HG02938 (cell line): ENCODE measurements around the gene CD3D.

Experiments
- ATAC-seq: cut with Tn5 transposase; IDR thresholded peaks from one replicate; pipeline ENCODE4 v1.9.1; 2021; ENCODE audit warnings: mild to moderate bottlenecking, moderate library complexity; ENCODE audit not compliant: unreplicated experiment

The CD3D gene

DNA sequence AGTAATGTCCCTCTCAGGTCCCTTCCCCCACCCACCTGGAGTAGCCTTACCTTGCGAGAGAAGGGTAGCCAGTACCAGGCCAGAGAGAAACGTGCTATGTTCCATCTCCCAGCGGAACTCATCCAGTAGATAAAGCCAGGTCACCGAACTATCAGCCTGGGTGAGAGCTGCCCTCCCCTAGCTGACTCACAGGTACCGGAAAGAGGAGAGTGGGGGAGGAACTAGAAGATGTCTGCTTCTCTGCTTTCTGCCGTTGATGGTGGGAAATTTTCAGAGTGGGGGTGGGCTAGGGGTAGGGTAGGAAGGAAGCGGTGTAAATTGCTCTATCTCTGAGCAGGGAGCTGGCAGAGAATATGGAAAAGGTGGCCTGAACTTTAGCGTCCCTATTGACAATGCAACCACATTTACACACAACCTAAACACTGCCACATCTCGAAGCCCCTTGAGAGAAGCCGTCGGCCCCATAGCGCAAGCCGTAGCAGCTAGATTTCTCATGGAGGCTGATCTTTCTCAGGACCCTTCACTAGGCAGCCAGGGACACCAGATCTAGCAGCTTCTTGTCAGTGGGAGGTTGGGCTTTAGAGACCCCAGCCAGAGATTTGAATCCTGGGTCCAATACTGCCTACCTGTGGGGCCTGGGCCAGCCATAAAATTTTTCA, at the start of gene CD3D:
Gene CD3D (minus strand): TSS at position 203 of the 659 bp plus-strand sequence. CDS start 98 bp downstream, at position 105.
- no peak for ATAC-seq

DNA sequence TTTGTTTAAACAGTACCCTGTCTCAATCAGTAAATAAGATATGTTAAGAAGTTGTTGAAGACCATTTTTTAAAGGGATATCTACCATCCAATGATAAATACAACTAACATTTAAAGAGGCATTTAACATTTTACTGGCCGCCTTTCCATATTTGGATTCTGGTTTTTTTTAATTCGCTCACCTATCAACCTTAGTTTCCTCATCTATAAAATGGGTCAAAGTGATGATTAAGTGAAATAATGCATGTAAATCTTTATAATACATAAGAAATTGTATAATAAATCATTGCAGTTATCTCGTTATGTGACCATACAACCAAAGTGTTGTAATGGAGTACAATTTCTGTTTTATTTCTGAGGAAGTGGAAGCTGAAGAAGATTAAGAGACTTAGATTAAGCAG, 41.2 kb upstream of the CD3D start:
- ATAC-seq: no peak

DNA sequence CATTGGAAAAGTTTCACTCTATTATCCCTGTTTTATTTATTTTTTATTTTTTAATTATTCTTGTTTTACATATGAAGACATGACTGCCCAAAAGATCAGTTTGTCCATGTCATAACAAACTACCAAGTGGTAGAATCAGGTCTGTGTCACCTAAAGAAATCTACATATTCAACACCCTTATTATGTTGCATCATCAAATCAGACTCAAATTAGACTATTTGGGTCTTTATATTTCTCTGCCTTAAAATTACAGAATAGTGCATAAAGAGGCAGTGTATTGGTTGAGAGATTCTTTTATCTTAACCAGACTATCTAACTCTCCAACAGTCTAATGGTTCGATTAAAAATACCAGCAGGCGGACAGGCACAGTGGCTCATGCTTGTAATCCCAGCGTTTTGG, 40.4 kb upstream of the CD3D start:
- ATAC-seq: no peak

DNA sequence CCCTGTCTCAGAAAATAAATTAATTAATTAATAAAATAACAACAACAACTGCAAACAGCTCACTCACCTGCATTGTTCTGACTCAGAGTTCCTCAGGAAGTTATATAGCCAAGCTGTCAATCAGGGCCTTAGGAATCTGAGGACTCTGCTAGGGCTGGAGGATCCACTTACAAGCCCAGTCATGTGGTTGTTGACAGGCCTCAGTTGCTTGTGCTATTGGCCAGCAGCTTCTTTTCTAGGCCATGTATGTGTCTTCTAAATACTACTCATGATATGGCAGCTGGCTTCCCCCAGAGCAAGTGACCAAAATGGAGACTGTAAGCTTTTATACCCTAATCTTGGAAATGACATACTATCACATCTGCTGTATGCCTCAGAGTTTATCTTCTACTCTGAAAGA, 38.1 kb upstream of the CD3D start:
- no peak for ATAC-seq

DNA sequence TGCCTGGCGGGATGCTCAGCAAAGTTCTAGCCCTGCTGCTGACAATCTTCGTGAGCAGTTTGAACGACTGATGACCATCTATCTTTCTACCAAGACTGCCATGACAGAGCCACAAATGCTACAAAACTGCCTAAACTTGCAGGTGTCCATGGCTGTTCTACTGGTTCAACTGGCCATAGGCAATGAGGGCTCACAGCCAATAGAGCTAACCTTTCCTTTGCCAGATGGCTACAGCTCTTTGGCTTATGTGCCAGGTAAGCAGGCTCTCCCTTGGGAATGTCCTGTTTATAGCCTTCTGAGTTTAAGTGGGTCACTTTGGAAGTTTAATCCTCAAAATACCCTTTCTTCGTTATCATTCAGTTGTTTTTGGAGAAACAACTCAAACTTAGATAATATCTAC, 37.0 kb upstream of the CD3D start:
- ATAC-seq: no peak

DNA sequence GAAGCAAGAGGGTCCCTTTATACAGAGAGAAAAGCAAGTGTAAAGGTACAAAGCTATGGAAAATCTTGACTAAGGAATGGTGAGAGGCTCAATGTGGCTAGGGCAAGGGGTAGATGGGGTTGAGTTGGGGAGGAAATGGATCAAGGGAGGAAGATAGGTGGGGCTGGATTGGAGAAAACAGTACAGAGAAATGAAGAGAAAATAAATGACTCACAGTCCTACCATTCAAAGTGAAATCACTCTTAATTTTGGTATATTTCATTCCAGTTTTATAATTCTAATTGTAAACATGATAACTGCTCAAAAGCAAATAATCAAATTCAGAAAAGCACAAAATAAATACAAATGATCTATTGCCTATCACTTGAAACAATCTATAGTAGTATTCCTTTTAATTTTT, 33.5 kb upstream of the CD3D start:
- no peak for ATAC-seq

DNA sequence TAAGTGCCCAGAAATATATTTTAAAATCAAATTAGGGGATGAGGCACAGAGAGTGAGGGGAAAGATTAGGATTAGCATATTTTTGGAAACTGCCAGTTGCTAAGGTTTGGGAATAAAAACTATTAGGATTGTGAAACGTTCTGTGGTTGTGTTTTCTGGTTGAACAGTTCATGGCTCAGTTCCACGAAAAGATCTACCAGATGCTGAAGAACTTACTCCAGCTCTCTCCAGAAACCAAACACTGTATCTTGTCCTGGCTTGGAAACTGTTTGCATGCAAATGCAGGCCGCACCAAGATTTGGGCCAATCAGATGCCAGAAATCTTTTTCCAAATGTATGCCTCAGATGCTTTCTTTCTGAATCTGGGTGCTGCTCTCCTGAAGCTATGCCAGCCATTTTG, 32.2 kb upstream of the CD3D start:
- no peak for ATAC-seq

DNA sequence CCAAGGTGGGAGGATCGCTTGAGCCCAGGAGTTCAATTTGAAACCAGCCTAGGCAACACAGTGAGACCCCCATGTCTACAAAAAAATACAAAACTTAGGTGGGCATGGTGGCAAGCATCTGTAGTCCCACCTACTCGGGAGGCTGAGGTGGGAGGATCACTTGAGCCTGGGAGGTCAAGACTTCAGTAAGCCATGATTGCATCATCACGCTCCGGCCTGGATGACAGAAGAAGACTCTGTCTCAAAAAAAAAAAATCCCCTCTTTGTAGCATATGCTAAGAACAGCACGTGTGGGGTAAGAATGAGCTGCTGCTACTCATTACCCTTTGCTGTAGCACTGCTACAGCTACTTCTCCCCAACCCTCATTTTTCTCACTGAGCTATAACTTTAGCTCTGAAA, 31.4 kb upstream of the CD3D start:
- ATAC-seq: no peak

DNA sequence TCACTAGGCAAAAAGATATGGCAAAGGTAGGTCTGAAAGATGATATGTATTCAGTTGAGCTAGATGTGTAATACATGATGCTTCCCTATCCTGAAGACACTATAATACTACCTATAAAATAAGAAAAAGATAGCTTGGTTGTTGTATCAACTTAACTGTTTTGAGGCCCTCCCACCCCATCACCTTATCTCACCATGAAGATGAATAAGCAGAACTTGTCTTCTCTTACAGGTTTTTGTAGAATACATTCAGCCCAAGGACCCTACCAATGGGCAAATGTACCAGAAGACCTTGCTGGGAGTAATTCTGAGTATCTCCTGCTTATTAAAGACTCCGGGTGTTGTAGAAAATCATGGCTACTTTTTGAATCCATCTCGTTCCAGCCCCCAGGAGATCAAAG, 30.8 kb upstream of the CD3D start:
- ATAC-seq: no peak

DNA sequence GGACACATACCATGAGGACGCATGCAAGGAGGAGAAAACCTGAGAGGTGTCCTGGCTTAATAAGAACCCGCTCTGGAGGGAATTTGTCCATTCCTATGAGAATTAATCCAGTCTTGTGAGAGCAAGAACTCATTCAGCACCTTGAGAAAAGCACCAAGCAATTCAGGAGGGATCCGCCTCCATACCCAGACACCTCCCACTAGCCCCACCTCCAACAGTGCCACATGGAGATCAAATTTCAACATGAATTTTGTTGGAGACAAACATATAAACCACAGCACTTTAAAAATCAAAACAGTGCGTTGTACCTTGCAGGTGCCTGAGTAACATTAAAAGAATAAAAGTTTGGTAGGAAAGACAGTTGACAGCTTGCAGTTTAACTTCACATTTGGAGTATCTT, 28.3 kb upstream of the CD3D start:
- ATAC-seq: no peak

DNA sequence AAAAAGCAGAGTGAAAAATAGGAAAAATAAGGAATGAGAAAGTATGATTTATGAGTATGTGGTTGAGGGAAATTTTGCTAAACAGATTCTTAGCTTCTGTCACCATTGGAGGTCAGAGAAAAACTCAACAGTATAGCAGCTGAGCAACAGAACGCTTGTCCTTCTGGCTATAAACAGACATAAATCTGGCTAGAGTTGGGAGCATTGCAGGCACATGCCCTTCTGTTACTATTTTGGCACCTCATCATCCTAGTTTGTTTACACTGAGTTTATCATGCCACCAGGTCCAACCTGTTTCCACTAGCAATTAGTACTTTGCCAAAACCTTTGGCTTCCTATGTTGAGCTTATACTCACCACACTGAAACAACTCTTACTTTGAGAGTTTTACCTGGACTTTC, 23.8 kb upstream of the CD3D start:
- no peak for ATAC-seq

DNA sequence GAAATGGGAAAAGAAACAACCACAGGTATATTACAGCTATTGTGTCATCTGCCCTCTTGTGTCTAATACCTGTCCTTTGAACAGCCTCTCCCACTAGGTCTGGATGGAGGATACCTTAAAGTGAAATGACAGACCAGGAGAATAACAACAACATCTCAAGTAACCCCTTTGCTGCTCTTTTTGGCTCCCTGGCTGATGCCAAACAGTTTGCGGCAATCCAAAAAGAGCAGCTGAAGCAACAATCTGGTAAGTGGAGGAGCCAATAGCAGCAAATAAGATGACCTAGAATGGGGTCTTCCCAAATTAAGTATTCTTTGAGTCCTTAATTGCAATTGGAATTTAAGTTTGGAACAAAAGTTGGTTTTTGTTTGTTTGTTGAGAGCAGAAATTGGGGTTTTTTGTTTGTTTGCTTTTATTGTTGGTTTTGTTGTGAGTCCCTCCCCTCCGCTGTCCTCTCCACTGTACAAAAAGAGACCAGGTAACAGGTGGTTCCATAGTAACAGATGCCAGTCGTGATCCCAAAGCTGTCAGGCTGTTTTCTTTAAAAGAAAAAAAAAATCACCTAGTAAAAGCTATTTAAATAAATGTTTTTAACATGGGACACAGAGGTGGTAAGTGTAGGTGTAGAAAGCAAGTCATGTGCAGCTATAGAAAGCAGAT, 22.6 kb upstream of the CD3D start:
- ATAC-seq: no peak

DNA sequence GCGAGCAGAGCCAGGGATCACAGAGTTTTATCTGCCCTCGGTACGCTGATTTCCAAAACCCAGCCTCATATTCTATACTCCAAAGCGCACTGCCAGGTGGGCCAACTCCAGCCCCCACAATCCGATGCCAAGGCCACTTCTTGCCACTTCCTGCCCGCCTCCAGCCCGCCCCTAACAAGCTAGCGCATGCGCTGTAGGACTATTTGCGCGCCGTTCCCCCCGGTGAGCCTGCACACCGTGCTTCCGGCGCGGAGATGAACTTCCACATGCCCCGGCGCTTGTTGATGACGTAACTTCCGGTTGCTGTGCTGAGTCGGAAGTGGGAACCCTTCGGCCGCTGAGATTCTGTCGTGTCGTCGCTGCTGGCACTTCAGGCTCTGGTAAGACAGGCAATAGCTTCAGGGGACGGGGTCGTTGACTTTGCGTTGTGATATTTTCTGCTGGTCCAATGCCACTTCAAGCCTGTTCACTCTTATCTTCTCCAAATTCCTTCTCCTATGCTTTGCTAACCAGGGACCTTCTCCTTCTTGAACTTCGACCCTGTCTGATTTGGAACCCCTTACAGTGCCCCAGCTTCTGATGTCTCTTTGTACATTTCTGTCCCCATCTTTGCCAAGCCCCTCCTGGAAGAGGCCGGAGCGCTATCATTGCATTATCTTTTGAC, 16.9 kb upstream of the CD3D start, which contains the start of gene UBE4A:
Gene UBE4A (plus strand): TSS at position 306 of the 664 bp plus-strand sequence. CDS start 5,481 bp downstream, outside the sequence.
- peak; percentile 80 for ATAC-seq

DNA sequence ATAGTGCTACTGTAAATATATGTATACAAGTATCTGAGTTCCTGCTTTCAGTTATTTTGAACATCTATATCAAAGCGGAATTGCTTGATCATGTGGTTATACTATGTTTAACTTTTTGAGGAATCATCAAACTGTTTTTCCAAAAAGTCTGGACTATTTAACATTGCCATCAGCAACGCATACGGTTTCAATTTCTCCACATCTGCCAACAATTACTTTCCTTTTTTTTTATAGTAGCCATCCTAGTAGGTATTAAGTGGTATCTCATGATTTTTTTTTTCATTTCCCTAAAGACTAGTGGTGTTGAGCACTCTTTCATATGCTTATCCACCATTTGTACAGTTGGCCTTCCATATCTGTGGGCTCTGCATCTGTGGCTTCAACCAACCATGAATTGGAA, 15.6 kb upstream of the CD3D start:
- ATAC-seq: no peak

DNA sequence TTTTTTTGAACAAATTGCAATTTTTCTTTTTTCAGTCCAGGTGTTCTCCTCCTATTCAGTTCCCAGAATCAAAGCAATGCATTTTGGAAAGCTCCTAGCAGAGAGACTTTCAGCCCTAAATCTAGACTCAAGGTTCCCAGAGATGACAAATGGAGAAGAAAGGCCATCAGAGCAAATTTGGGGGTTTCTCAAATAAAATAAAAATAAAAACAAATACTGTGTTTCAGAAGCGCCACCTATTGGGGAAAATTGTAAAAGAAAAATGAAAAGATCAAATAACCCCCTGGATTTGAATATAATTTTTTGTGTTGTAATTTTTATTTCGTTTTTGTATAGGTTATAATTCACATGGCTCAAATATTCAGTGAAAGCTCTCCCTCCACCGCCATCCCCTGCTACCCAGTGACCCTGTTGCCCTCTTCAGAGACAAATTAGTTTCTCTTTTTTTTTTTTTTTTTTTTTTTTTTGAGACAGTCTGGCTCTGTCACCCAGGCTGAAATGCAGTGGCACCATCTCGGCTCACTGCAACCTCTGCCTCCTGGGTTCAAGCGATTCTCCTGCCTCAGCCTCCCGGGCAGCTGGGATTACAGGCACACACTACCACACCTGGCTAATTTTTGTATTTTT, 10.7 kb upstream of the CD3D start:
- no peak for ATAC-seq

DNA sequence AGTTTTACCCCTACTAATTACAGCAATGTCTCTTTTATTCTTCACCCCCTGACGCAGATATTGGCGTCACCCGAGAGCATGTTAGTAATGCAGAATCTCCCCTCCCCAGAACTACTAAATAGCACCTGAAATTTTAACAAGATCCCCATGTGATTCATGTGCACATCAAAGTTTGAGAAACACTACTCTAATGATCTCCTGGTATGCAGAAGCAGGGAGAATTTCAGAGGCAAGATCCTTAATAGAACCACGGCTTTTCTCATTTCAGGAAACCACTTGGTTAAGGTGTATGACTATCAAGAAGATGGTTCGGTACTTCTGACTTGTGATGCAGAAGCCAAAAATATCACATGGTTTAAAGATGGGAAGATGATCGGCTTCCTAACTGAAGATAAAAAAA, 7.0 kb upstream of the CD3D start:
- ATAC-seq: no peak

DNA sequence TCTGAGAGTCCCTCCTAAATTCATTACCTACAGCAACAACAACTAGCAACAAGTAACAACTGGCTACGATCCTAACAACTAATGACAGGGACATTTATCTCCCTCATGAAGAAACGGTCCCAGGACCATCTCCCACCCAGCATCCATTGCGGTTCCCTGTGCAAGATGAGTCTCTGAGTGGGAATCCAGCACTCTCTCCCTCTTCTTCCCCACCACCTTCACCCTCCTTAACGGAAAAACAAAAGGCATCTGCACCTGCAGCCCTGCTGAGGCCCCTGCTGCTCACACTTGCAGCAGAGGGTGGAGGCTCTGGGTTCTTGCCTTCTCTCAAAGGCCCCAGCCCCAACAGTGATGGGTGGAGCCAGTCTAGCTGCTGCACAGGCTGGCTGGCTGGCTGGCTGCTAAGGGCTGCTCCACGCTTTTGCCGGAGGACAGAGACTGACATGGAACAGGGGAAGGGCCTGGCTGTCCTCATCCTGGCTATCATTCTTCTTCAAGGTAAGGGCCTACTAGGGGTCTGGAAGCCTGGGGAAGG, 1.5 kb upstream of the CD3D start, which contains the start of gene CD3G:
Gene CD3G (plus strand): TSS at position 364 of the 535 bp plus-strand sequence. CDS start 80 bp downstream, at position 444.
- ATAC-seq: no peak

DNA sequence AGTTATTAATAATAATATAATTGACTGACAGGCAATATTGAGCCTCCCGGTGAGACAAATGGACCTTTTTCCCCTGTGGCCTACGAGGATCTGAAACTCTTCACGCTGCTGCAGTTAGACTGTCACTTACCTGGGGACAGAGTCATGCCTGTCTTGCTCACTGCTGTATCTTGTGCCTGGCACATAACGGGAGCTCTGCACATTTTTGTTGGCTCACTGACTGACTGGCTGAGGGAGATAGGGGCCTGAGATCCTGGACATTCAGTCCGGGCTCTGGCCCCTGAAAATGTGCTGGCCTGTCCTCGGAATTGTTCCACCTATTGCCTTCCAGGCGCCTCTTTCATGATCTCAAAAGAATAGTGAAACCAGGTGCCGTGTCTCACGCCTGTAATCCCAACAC, 743 bp upstream of the CD3D start:
- ATAC-seq: no peak

DNA sequence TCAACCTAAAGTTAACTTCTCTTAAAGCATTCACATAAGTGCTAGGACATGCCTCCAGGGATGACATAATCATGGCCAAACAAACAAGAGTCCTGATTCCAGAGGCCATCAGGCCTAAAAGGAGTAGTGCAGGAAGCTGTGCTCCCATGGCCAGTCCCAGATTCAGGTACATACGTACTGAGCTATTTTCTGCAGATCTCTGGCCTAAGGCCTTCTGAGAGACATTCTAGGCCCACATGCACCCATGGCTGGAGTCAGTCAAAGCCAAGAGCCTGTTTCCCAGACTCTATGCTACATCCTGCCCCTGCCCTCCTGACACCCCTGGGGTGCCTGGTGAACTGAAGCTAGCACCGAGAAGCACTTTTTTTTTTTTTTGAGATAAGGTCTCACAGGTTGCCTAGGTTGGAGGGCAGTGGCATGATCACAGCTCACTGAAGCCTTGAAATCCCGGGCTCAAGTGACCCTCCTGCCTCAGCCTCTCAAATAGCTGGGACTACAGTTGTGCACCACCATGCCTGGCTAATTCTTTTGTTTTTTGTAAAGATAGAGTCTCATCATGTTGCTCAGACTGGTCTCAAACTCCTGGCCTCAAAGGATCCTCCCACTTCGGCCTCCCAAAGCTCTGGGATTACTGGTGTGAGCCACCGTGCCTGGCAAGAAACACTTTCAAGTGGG, 553 bp downstream of the CD3D start:
- no peak for ATAC-seq

DNA sequence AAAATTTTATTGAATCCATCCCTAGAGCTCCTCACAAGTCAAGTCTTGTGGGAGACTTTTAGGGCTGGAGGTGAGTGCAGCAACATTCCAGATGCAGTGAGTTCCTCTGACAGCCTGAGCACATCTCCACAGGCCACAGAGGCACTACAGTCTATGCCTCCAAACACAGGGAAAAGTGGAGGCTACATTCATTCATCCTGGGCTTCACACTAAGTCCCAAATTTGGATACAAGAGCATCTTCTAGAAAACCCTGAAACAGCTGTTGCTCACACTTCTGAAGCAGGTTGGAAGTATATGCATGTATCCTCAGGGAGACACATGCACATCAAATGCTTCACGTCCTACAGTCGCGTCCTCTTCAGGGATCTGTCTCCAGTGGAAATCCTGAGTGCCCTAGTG, 1.2 kb downstream of the CD3D start:
- ATAC-seq: no peak

DNA sequence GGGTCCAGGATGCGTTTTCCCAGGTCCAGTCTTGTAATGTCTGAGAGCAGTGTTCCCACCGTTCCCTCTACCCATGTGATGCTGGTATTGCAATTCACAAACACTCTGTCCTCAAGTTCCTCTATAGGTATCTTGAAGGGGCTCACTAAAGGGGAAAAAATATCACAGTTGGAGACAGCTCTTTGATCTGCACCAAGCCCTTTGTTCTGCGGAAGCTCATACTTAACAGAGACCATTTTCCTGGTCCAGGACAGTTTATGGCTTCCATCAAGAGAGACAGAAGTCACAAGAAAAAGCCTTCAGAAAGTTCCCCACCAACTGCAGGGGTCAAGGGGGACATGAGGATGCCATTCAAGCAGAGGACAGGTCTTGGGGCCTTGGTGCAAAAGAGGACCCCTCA, 2.1 kb downstream of the CD3D start:
- no peak for ATAC-seq
